Measurements from ENCODE around the gene ATAD3C.
"Not testable (repeated sequence)": the region's sequence is repeated elsewhere in the genome, so short reads cannot be mapped to it uniquely, and the experiment has no call there.

- not testable (repeated sequence) for TF ChIP-seq CTCF (IDR thresholded peaks at IDR 0.05); POLR2AphosphoS5 (IDR thresholded peaks at IDR 0.05; ENCODE audit: low read depth, low read length); SIN3A (IDR thresholded peaks at IDR 0.05; ENCODE audit: borderline replicate concordance, insufficient read depth, low read depth, low read length); TCF7L2 (IDR thresholded peaks at IDR 0.05; ENCODE audit: low read depth, low read length); REST (IDR thresholded peaks at IDR 0.05; ENCODE audit: insufficient read depth in 1 of 2, low read depth in 2 of 2, low read length in 1 of 2)
Measured at GRCh38 chr1:1476011-1476410, 26.5 kb downstream of the ATAD3C start.

Measured in Panc1 (cell line).